Endodermal cell (in vitro differentiated cells): ENCODE results near the gene ELFN1. TPM values are rescaled to one million over a fixed set of nuclear protein-coding genes. Genes with fewer than 3 reads are reported as not detected.

Experiments
- DNase-seq: peaks from one replicate; pipeline ENCODE4 v3.0.0-alpha.2; 2017
- H3K27ac ChIP-seq: 2 replicates; pipeline ENCODE4 v1.5.1; 2013; ENCODE audit warnings: mild to moderate bottlenecking, low read depth, low read length, moderate library complexity
- H3K27me3 ChIP-seq: 2 replicates; pipeline ENCODE4 v1.6.1; 2013; ENCODE audit warnings: mild to moderate bottlenecking, low read length, moderate library complexity; ENCODE audit not compliant: insufficient read depth, control insufficient read depth, poor library complexity, severe bottlenecking
- H3K36me3 ChIP-seq: 2 replicates; pipeline ENCODE4 v1.7.0; 2013; ENCODE audit warnings: mild to moderate bottlenecking, low read length, moderate library complexity; ENCODE audit not compliant: control insufficient read depth, insufficient read depth
- H3K4me1 ChIP-seq: one replicate; pipeline ENCODE4 v1.7.0; 2013; ENCODE audit warnings: low read length; ENCODE audit not compliant: control insufficient read depth, insufficient read depth
- H3K4me3 ChIP-seq: 2 replicates; pipeline ENCODE4 v1.5.1; 2013; ENCODE audit warnings: mild to moderate bottlenecking, low read length, moderate library complexity
- H3K9ac ChIP-seq: 2 replicates; pipeline ENCODE4 v1.6.1; 2013; ENCODE audit warnings: mild to moderate bottlenecking, low read length, moderate library complexity; ENCODE audit not compliant: poor library complexity, severe bottlenecking; ENCODE audit errors: extremely low read depth
- H3K9me3 ChIP-seq: 2 replicates; pipeline ENCODE4 v1.6.1; 2013; ENCODE audit warnings: mild to moderate bottlenecking, low read length, moderate library complexity; ENCODE audit not compliant: control insufficient read depth
- H3K27ac Mint-ChIP-seq: 2 replicates; pipeline ENCODE4 v1.8.0; 2020; ENCODE audit warnings: mixed read lengths
- H3K27me3 Mint-ChIP-seq: 2 replicates; pipeline ENCODE4 v1.8.0; 2021; ENCODE audit warnings: mild to moderate bottlenecking, mixed read lengths; ENCODE audit not compliant: insufficient read depth
- H3K36me3 Mint-ChIP-seq: 2 replicates; pipeline ENCODE4 v1.8.0; 2020; ENCODE audit warnings: low read depth, mixed read lengths
- H3K4me1 Mint-ChIP-seq: 2 replicates; pipeline ENCODE4 v1.8.0; 2020; ENCODE audit warnings: mixed read lengths
- H3K4me3 Mint-ChIP-seq: 2 replicates; pipeline ENCODE4 v1.8.0; 2020; ENCODE audit warnings: mild to moderate bottlenecking, moderate library complexity, mixed read lengths
- H3K9me3 Mint-ChIP-seq: 2 replicates; pipeline ENCODE4 v1.8.0; 2020; ENCODE audit warnings: mild to moderate bottlenecking, mixed read lengths
- CTCF ChIP-seq: fragments of 200-600 bp; sonication (generic); conservative IDR thresholded peaks from 2 replicates; pipeline ENCODE4 v1.5.0; 2021; ENCODE audit warnings: antibody characterized with exemption, mild to moderate bottlenecking
- WGBS, 2 experiments: methylation state at CpG; one replicate each; pipeline versions ENCODE4 v1.1.5 to v1.1.7; 2013; ENCODE audit warnings: missing lambda C conversion rate in 2 of 2, mixed read lengths in 1 of 2; ENCODE audit not compliant: insufficient coverage in 1 of 2, insufficient read length in 1 of 2; 5-methylcytosine and 5-hydroxymethylcytosine counted together
- total RNA-seq, 2 donors: library from RNA; stranded (reverse); fragmentation: NEBNext Ultra II Directional in 1 of 2; extraction: Animal tissue kit (Norgen Biotek cat#: 25700) in 1 of 2; gene quantifications; 2 replicates in 1 of 2; 3 replicates in 1 of 2; pipeline ENCODE4 v1.2.1, GENCODE V29; 2021

ELFN1 gene
- total RNA-seq, 2 donors from 2014 or later = 2.1 to 5.0 TPM

- no peak for TF ChIP-seq CTCF
- Mint-ChIP-seq H3K9me3 (peaks cover 9% of the 10 kb centered on the region), H3K4me1 (no peaks in the 10 kb centered on the region), H3K27ac (no peak overlapping the region), H3K36me3 (no peaks in the 10 kb centered on the region), H3K4me3 (no peak overlapping the region), H3K27me3 (peaks cover 6% of the 10 kb centered on the region)
- no peak overlapping the region for H3K4me3 ChIP-seq
- no peak for DNase-seq
- H3K4me1 ChIP-seq = no peaks in the 10 kb centered on the region
- no peak overlapping the region for H3K27ac ChIP-seq
- peaks cover 6% of the 10 kb centered on the region for H3K9me3 ChIP-seq
- H3K27me3 ChIP-seq = no peaks in the 10 kb centered on the region
- WGBS, 2 experiments = 89% methylated on average over 1 of the region's 1 CpG; no CpG with 5 or more reads in 1 of the 2 experiments
- no peak overlapping the region for H3K9ac ChIP-seq
- no peaks in the 10 kb centered on the region for H3K36me3 ChIP-seq
Observed at GRCh38 chr7:1626769-1627168, 43.3 kb upstream of the ELFN1 start.

GRCh38 chr7:1630700-1631336 is 39.3 kb upstream of the ELFN1 start:
- H3K36me3 Mint-ChIP-seq = no peaks in the 10 kb centered on the region
- H3K4me3 ChIP-seq = no peak overlapping the region
- no peak for TF ChIP-seq CTCF
- H3K4me1 ChIP-seq = no peaks in the 10 kb centered on the region
- 91 to 100% methylated on average over 1 to 3 of the region's 3 CpGs for WGBS, 2 experiments
- peaks cover 6% of the 10 kb centered on the region for H3K27me3 Mint-ChIP-seq
- no peak overlapping the region for H3K27ac Mint-ChIP-seq
- peaks cover 12% of the 10 kb centered on the region for H3K9me3 Mint-ChIP-seq
- DNase-seq = no peak
- H3K27ac ChIP-seq = no peak overlapping the region
- H3K36me3 ChIP-seq = no peaks in the 10 kb centered on the region
- peaks cover 6% of the 10 kb centered on the region for H3K9me3 ChIP-seq
- H3K4me3 Mint-ChIP-seq = no peak overlapping the region
- H3K4me1 Mint-ChIP-seq = no peaks in the 10 kb centered on the region
- H3K9ac ChIP-seq = no peak overlapping the region
- H3K27me3 ChIP-seq = no peaks in the 10 kb centered on the region

GRCh38 chr7:1631678-1632077 is 38.4 kb upstream of the ELFN1 start:
- Mint-ChIP-seq H3K4me3 (no peak overlapping the region), H3K4me1 (no peaks in the 10 kb centered on the region), H3K27me3 (peaks cover 6% of the 10 kb centered on the region), H3K27ac (no peak overlapping the region), H3K36me3 (no peaks in the 10 kb centered on the region), H3K9me3 (peaks cover 17% of the 10 kb centered on the region)
- no peaks in the 10 kb centered on the region for H3K27me3 ChIP-seq
- H3K9me3 ChIP-seq = peaks cover 5% of the 10 kb centered on the region
- no peaks in the 10 kb centered on the region for H3K36me3 ChIP-seq
- no peaks in the 10 kb centered on the region for H3K4me1 ChIP-seq
- H3K27ac ChIP-seq = no peak overlapping the region
- no peak overlapping the region for H3K9ac ChIP-seq
- TF ChIP-seq CTCF = no peak
- H3K4me3 ChIP-seq = no peak overlapping the region
- 88 to 91% methylated on average over 5 of the region's 5 CpGs for WGBS, 2 experiments
- DNase-seq = no peak
